Upper lobe of right lung (tissue), 1 donor: Measurements from ENCODE around the gene LRRC10B. TPM values are rescaled to one million over a fixed set of nuclear protein-coding genes. Genes with fewer than 3 reads are reported as not detected.
A peak's percentile ranks its signal among the peaks of the same experiment; 100 is the strongest.

Experiments
- ATAC-seq: fragments of 200-7000 bp; cut with Tn5 transposase; one replicate; pipeline ENCODE4 v1.9.1; 2020; ENCODE audit warnings: mild to moderate bottlenecking, moderate library complexity
- DNase-seq: peaks from one replicate; pipeline ENCODE4 v3.0.0-alpha.2; 2020
- H3K27ac ChIP-seq: fragments of 200-600 bp; one replicate; pipeline ENCODE4 v1.8.0; 2022
- H3K27me3 ChIP-seq: fragments of 200-600 bp; one replicate; pipeline ENCODE4 v1.8.0; 2022; ENCODE audit warnings: mild to moderate bottlenecking
- H3K36me3 ChIP-seq: fragments of 200-600 bp; one replicate; pipeline ENCODE4 v1.8.0; 2022
- H3K4me1 ChIP-seq: fragments of 200-600 bp; one replicate; pipeline ENCODE4 v1.8.0; 2022
- H3K4me3 ChIP-seq: fragments of 200-600 bp; one replicate; pipeline ENCODE4 v1.8.0; 2022; ENCODE audit warnings: mild to moderate bottlenecking
- H3K9me3 ChIP-seq: fragments of 200-600 bp; one replicate; pipeline ENCODE4 v1.8.0; 2022
- CTCF ChIP-seq: fragments of 200-600 bp; IDR thresholded peaks from one replicate; pipeline ENCODE4 v1.8.0; 2022; ENCODE audit warnings: antibody characterized with exemption
- intact Hi-C: fragments of 100-400 bp; cut with DNase I; formaldehyde crosslinking; loops from one replicate; pipeline ENCODE4 v1.11.0; 2022
- total RNA-seq: library from RNA; stranded (reverse); fragmentation: NEBNext Ultra II Directional; extraction: Animal tissue kit (Norgen Biotek cat#: 25700); gene quantifications from one replicate; pipeline ENCODE4 v1.2.1, GENCODE V29; 2021
- donor health status: DM: no; HTN: yes; CAD: no; lungs with severe emphysema.

The LRRC10B gene
- total RNA-seq, 1 donor from 2014 or later = 0.29 TPM

- Histone ChIP-seq H3K4me3 (no peak overlapping the region), H3K27me3 (peaks cover 3% of the 10 kb centered on the region), H3K36me3 (no peaks in the 10 kb centered on the region), H3K4me1 (no peaks in the 10 kb centered on the region), H3K27ac (no peak overlapping the region), H3K9me3 (no peaks in the 10 kb centered on the region)
- ATAC-seq (no peak), DNase-seq (no peak)
- TF ChIP-seq CTCF = no peak
- intact Hi-C loops = no loop called here
Observed at GRCh38 chr11:61487342-61488025, 21.1 kb upstream of the LRRC10B start.

GRCh38 chr11:61488651-61489291 lies 19.8 kb upstream of the LRRC10B start:
- Histone ChIP-seq H3K27ac (no peak overlapping the region), H3K9me3 (no peaks in the 10 kb centered on the region), H3K4me3 (no peak overlapping the region), H3K36me3 (no peaks in the 10 kb centered on the region), H3K27me3 (no peaks in the 10 kb centered on the region), H3K4me1 (no peaks in the 10 kb centered on the region)
- TF ChIP-seq CTCF = no peak
- intact Hi-C loops = no loop called here
- ATAC-seq = peak; percentile 41
- DNase-seq = no peak

- Histone ChIP-seq H3K9me3 (no peaks in the 10 kb centered on the region), H3K27ac (no peak overlapping the region), H3K4me1 (no peaks in the 10 kb centered on the region), H3K27me3 (no peaks in the 10 kb centered on the region), H3K4me3 (no peak overlapping the region), H3K36me3 (no peaks in the 10 kb centered on the region)
- no peak for TF ChIP-seq CTCF
- intact Hi-C loops = no loop called here
- no peak for ATAC-seq
- no peak for DNase-seq
Observed at GRCh38 chr11:61489833-61490721, 18.5 kb upstream of the LRRC10B start.

- H3K4me3 ChIP-seq = no peak overlapping the region
- no peaks in the 10 kb centered on the region for H3K9me3 ChIP-seq
- no peaks in the 10 kb centered on the region for H3K4me1 ChIP-seq
- H3K27me3 ChIP-seq = no peaks in the 10 kb centered on the region
- no peaks in the 10 kb centered on the region for H3K36me3 ChIP-seq
- H3K27ac ChIP-seq = no peak overlapping the region
- intact Hi-C loops = no loop called here
- no peak for TF ChIP-seq CTCF
- ATAC-seq = no peak
- peak; percentile 48 for DNase-seq
Observed at GRCh38 chr11:61491736-61492395, 16.7 kb upstream of the LRRC10B start.

- intact Hi-C loops = no loop called here
- Histone ChIP-seq H3K4me3 (no peak overlapping the region), H3K27ac (no peak overlapping the region), H3K9me3 (no peaks in the 10 kb centered on the region), H3K36me3 (no peaks in the 10 kb centered on the region), H3K4me1 (no peaks in the 10 kb centered on the region), H3K27me3 (no peaks in the 10 kb centered on the region)
- no peak for ATAC-seq
- no peak for DNase-seq
- no peak for TF ChIP-seq CTCF
Observed at GRCh38 chr11:61494381-61494961, 14.1 kb upstream of the LRRC10B start.
